SH-SY5Y (cell line): ENCODE measurements around the gene VSTM4.

Experiments
- GATA2 ChIP-seq: IDR thresholded peaks from 2 replicates; pipeline ENCODE4 v1.6.1; 2011; ENCODE audit warnings: mild to moderate bottlenecking, low read depth, low read length
- GATA3 ChIP-seq: IDR thresholded peaks from 2 replicates; pipeline ENCODE4 v1.6.1; 2011; ENCODE audit warnings: low read depth, mild to moderate bottlenecking, low read length, moderate library complexity

GRCh38 chr10:49054753-49055152 lies 60.6 kb downstream of the VSTM4 start:
- TF ChIP-seq GATA2 = no peak
- no peak for TF ChIP-seq GATA3
